Skeletal muscle satellite cell (primary cell): ENCODE data around the gene UGT1A3.
A peak's percentile ranks its signal among the peaks of the same experiment; 100 is the strongest.

ENCODE experiments used
- H3K27me3 ChIP-seq: 2 replicates; pipeline ENCODE4 v1.7.0; 2013; ENCODE audit warnings: low read length; ENCODE audit not compliant: control insufficient read depth, insufficient read depth
- H3K36me3 ChIP-seq: 2 replicates; pipeline ENCODE4 v1.7.0; 2013; ENCODE audit warnings: mild to moderate bottlenecking, control low read depth, low read length; ENCODE audit not compliant: insufficient read depth
- H3K4me1 ChIP-seq: 2 replicates; pipeline ENCODE4 v1.7.0; 2013; ENCODE audit warnings: low read length; ENCODE audit not compliant: control insufficient read depth, insufficient read depth
- H3K4me2 ChIP-seq: 2 replicates; pipeline ENCODE4 v1.7.0; 2013; ENCODE audit warnings: mild to moderate bottlenecking, low read length
- H3K4me3 ChIP-seq: 2 replicates; pipeline ENCODE4 v1.7.0; 2013; ENCODE audit warnings: low read length
- H3K9ac ChIP-seq: 2 replicates; pipeline ENCODE4 v1.7.0; 2013; ENCODE audit warnings: mild to moderate bottlenecking, low read depth, low read length, moderate library complexity
- H3K9me3 ChIP-seq: replicated peaks from 2 replicates; pipeline ENCODE4 v1.7.0; 2013; ENCODE audit warnings: mild to moderate bottlenecking, control low read depth, low read length

Gene UGT1A3

DNA sequence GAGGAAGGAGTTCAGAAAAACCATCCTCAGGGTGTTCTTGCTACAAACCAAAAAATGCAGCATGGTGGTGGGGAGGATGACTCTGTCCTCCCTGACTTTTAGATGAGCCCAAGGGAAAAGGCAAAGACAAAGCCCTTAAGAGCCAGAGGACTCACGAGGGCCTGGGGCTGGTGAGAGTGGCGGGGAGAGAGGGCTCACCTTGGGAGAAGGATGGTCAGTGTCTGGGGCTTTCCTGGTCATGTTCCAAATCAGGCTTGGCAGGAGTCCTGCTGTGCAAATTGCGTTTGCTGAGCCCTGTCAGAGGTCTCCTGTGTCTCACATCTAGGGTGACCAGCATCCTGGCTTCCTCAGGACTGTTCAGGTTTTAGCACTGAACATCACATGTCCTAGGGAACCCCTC is 35.9 kb downstream of the UGT1A3 start:
- Histone ChIP-seq H3K27me3 (peaks cover 4% of the 10 kb centered on the region), H3K9ac (no peak overlapping the region), H3K4me2 (peak overlapping the region; percentile 64), H3K36me3 (no peaks in the 10 kb centered on the region), H3K4me3 (no peak overlapping the region), H3K4me1 (peaks cover 14% of the 10 kb centered on the region), H3K9me3 (no peaks in the 10 kb centered on the region)

DNA sequence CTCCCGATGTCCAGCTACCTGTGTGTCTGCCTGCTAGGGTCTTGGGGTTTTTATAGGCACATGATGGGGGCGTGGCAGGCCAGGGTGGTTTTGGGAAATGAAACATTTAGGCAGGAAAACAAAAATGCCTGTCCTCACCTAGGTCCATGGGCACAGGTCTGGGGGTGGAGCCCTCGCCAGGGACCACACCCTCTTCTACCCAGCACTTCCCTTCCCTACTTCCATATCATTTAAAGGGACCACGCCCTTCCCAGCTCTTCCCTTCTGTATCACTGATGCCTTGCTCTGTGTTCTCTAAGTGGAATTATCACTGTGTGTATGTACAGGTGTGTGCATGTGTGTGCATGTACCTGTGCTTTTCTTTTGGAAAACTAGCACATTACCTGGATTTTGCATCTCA is 37.6 kb downstream of the UGT1A3 start:
- Histone ChIP-seq H3K36me3 (no peaks in the 10 kb centered on the region), H3K9me3 (no peaks in the 10 kb centered on the region), H3K4me2 (no peak overlapping the region), H3K4me1 (peaks cover 14% of the 10 kb centered on the region), H3K27me3 (peaks cover 4% of the 10 kb centered on the region), H3K4me3 (no peak overlapping the region), H3K9ac (no peak overlapping the region)

DNA sequence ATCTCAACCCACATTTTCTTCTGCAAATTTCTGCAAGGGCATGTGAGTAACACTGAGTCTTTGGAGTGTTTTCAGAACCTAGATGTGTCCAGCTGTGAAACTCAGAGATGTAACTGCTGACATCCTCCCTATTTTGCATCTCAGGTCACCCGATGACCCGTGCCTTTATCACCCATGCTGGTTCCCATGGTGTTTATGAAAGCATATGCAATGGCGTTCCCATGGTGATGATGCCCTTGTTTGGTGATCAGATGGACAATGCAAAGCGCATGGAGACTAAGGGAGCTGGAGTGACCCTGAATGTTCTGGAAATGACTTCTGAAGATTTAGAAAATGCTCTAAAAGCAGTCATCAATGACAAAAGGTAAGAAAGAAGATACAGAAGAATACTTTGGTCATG is 39.2 kb downstream of the UGT1A3 start:
- H3K4me2 ChIP-seq = no peak overlapping the region
- H3K27me3 ChIP-seq = peaks cover 4% of the 10 kb centered on the region
- peaks cover 14% of the 10 kb centered on the region for H3K4me1 ChIP-seq
- no peaks in the 10 kb centered on the region for H3K9me3 ChIP-seq
- H3K9ac ChIP-seq = no peak overlapping the region
- no peaks in the 10 kb centered on the region for H3K36me3 ChIP-seq
- H3K4me3 ChIP-seq = no peak overlapping the region

DNA sequence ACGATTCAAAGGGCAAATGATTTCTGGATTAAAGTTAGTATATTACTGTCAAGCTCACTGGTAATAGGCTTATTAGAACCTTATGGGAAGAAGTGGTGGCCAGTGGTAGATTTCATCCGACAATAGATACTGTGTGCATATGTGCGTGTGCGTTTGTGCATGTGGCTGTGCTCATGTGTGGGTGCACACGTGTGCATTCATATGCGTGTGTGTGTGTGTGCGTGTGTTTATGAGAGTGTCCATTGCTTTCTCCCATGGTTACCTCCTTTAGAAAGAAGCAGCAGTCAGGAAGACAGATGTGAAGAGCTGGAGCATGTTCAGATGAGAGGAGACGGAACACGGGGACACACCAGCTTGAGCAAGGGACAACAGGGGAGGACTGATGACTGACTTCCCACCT is 40.4 kb downstream of the UGT1A3 start:
- H3K27me3 ChIP-seq = peaks cover 4% of the 10 kb centered on the region
- H3K4me2 ChIP-seq = no peak overlapping the region
- no peak overlapping the region for H3K9ac ChIP-seq
- no peak overlapping the region for H3K4me3 ChIP-seq
- no peaks in the 10 kb centered on the region for H3K9me3 ChIP-seq
- H3K36me3 ChIP-seq = no peaks in the 10 kb centered on the region
- H3K4me1 ChIP-seq = peaks cover 8% of the 10 kb centered on the region

DNA sequence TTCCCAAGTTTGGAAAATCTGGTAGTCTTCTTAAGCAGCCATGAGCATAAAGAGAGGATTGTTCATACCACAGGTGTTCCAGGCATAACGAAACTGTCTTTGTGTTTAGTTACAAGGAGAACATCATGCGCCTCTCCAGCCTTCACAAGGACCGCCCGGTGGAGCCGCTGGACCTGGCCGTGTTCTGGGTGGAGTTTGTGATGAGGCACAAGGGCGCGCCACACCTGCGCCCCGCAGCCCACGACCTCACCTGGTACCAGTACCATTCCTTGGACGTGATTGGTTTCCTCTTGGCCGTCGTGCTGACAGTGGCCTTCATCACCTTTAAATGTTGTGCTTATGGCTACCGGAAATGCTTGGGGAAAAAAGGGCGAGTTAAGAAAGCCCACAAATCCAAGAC is 43.3 kb downstream of the UGT1A3 start:
- H3K9ac ChIP-seq = no peak overlapping the region
- H3K4me2 ChIP-seq = no peak overlapping the region
- no peaks in the 10 kb centered on the region for H3K4me1 ChIP-seq
- H3K27me3 ChIP-seq = peaks cover 4% of the 10 kb centered on the region
- H3K9me3 ChIP-seq = no peaks in the 10 kb centered on the region
- H3K4me3 ChIP-seq = no peak overlapping the region
- no peaks in the 10 kb centered on the region for H3K36me3 ChIP-seq

DNA sequence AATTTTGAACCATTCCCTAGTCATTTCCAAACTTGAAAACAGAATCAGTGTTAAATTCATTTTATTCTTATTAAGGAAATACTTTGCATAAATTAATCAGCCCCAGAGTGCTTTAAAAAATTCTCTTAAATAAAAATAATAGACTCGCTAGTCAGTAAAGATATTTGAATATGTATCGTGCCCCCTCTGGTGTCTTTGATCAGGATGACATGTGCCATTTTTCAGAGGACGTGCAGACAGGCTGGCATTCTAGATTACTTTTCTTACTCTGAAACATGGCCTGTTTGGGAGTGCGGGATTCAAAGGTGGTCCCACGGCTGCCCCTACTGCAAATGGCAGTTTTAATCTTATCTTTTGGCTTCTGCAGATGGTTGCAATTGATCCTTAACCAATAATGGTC is 43.7 kb downstream of the UGT1A3 start:
- no peaks in the 10 kb centered on the region for H3K4me1 ChIP-seq
- no peak overlapping the region for H3K4me3 ChIP-seq
- H3K4me2 ChIP-seq = no peak overlapping the region
- H3K9ac ChIP-seq = no peak overlapping the region
- peaks cover 4% of the 10 kb centered on the region for H3K27me3 ChIP-seq
- H3K9me3 ChIP-seq = no peaks in the 10 kb centered on the region
- H3K36me3 ChIP-seq = no peaks in the 10 kb centered on the region

DNA sequence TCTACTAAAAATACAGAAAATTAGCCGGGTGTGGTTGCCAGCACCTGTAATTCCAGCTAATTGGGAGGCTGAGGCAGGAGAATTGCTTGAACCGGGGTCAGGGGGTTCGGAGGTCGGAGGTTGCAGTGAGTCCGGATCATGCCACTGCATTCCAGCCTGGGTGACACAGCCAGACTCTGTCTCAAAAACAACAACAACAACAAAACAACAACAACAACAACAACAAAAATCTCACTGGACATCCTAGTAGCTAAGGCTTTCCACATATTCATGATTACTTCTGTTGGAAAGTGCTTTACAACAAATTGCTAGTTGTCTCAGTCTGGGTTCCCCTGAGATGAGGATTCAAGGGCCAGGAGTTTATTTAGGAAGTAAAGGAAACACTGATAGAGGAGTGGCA is 45.0 kb downstream of the UGT1A3 start:
- Histone ChIP-seq H3K4me2 (no peak overlapping the region), H3K4me1 (no peaks in the 10 kb centered on the region), H3K9ac (no peak overlapping the region), H3K4me3 (no peak overlapping the region), H3K36me3 (no peaks in the 10 kb centered on the region), H3K27me3 (peaks cover 3% of the 10 kb centered on the region), H3K9me3 (no peaks in the 10 kb centered on the region)

DNA sequence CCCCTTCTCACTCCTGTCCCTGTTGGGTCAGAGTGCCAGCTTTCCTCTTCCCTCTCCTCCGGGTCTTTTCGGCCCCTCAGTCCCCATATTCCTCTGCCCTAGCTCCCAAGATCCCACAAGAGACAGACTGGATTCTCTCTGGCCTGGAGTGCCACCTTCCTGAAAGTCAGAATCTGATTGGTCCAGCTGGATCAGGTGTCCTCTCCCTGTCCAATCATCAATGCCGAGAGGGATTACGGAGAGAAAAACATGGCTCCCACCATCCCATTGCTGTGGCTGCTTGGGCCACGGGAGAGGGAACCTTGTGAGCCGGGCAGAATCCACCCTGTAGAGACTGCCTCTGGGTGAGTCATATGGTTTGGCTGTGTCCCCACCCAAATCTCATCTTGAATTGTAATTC is 46.6 kb downstream of the UGT1A3 start:
- H3K9me3 ChIP-seq = no peaks in the 10 kb centered on the region
- H3K4me2 ChIP-seq = no peak overlapping the region
- no peak overlapping the region for H3K9ac ChIP-seq
- no peak overlapping the region for H3K4me3 ChIP-seq
- no peaks in the 10 kb centered on the region for H3K4me1 ChIP-seq
- peaks cover 3% of the 10 kb centered on the region for H3K27me3 ChIP-seq
- no peaks in the 10 kb centered on the region for H3K36me3 ChIP-seq

DNA sequence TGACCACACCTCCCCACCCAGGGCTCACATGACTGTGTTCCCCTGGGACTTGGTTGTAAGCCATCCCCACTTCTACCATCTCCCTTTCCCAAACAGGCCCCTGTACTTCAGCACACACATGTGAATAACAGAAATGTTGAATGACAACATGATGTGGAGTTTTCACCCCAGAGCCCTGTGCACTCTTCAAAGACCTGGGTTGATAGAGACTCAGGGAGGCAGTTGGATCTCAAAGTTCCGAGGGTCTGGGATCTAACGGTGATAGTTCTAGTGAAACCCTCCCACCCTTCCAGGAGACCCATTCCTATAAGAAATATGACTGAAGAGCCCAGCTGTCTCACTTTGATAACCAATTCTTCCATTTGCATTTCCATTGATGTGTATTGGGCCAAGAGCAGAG is 49.2 kb downstream of the UGT1A3 start, which contains the start of gene MROH2A:
TSS of gene MROH2A (plus strand) at position 301 of the 400 bp plus-strand sequence. CDS start 1,029 bp downstream, outside the sequence.
- no peak within 1 kb of the TSS for H3K9ac ChIP-seq
- H3K4me3 ChIP-seq = no peak within 1 kb of the TSS
- H3K36me3 ChIP-seq = no peaks in the 10 kb centered on the region
- no peak within 1 kb of the TSS for H3K4me2 ChIP-seq
- H3K4me1 ChIP-seq = no peaks in the 10 kb centered on the region
- peaks cover 3% of the 10 kb centered on the region for H3K27me3 ChIP-seq
- H3K9me3 ChIP-seq = no peaks in the 10 kb centered on the region

DNA sequence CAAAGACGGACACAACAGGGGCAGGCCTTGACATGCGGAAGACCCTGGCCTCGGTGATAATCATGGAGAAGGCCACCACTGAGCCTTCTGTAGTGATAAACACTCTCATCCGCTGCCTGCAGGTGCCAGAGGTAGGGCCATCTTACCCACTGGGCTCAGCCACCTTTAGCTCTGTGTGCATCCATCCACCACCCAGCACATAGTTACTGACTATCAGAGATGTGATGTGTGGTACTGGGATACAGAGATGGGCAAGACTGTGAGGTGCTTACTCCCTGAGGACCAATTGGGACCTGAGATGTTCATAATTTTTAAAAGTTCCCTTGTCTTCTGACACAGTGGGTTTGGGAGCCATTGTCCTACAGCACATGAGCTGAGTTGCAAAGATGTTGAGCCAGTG is 50.9 kb downstream of the UGT1A3 start:
- Histone ChIP-seq H3K9ac (no peak overlapping the region), H3K27me3 (peaks cover 3% of the 10 kb centered on the region), H3K4me1 (no peaks in the 10 kb centered on the region), H3K4me2 (no peak overlapping the region), H3K9me3 (no peaks in the 10 kb centered on the region), H3K36me3 (no peaks in the 10 kb centered on the region), H3K4me3 (no peak overlapping the region)

DNA sequence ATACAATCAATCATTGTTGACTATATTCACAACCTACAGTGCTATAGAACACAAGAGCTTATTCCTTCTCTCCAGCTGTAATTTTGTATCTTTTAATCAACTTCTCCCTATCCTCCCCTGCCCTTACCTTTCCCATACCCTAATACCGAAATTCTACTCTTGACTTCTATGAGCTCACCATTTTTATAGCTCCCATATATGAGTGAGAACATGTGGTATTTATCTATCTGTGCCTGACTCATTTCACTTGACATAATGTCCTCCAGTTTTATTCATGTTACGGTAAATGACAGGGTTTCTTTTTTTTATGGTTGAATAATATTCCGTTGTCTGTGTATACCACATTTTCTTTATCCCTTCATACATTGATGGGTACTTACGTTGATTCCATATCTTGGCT is 51.9 kb downstream of the UGT1A3 start:
- Histone ChIP-seq H3K4me3 (no peak overlapping the region), H3K4me2 (no peak overlapping the region), H3K27me3 (peaks cover 3% of the 10 kb centered on the region), H3K9ac (no peak overlapping the region), H3K9me3 (no peaks in the 10 kb centered on the region), H3K36me3 (no peaks in the 10 kb centered on the region), H3K4me1 (no peaks in the 10 kb centered on the region)

DNA sequence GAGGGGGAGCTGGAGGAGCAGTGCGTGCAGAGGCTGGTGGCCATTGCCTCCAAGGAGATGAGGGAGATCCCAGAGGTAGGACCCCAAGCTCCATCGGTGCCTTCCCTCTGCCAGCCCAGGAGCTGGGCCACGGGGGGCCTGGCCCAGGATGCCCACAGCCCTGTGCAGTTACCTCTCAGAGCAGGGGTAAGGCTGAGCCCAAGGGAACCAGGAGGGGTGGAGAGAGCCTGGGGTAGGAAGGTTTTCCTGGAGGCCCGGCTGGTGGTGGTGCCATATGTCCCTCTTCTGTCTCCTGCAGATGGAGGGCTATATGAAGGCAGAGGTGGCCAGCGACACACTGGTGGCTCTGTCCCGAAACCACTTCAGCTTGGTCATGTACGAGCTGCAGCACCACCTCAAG is 60.7 kb downstream of the UGT1A3 start:
- Histone ChIP-seq H3K4me3 (no peak overlapping the region), H3K9ac (no peak overlapping the region), H3K4me1 (no peaks in the 10 kb centered on the region), H3K27me3 (no peaks in the 10 kb centered on the region), H3K9me3 (no peaks in the 10 kb centered on the region), H3K36me3 (no peaks in the 10 kb centered on the region), H3K4me2 (no peak overlapping the region)
